HG03103 (cell line): ENCODE measurements around the gene KHDRBS2.

Source experiments
- ATAC-seq: cut with Tn5 transposase; IDR thresholded peaks from one replicate; pipeline ENCODE4 v1.9.1; 2021; ENCODE audit warnings: low read depth; ENCODE audit not compliant: unreplicated experiment

Gene KHDRBS2

GRCh38 chr6:62192593-62192992 is 93.4 kb downstream of the KHDRBS2 start:
- ATAC-seq: no peak

GRCh38 chr6:62175195-62175594 is 110.8 kb downstream of the KHDRBS2 start:
- ATAC-seq: no peak

- no peak for ATAC-seq
Measured at GRCh38 chr6:62174548-62174947, 111.5 kb downstream of the KHDRBS2 start.

- ATAC-seq: no peak
Measured at GRCh38 chr6:62167736-62168135, 118.3 kb downstream of the KHDRBS2 start.

GRCh38 chr6:62162858-62163257 is 123.2 kb downstream of the KHDRBS2 start:
- ATAC-seq: no peak

- no peak for ATAC-seq
Measured at GRCh38 chr6:62152796-62153195, 133.2 kb downstream of the KHDRBS2 start.

GRCh38 chr6:62150048-62150663 is 135.9 kb downstream of the KHDRBS2 start:
- ATAC-seq: peak; percentile 73

GRCh38 chr6:62146954-62147853 is 138.8 kb downstream of the KHDRBS2 start:
- ATAC-seq: no peak

GRCh38 chr6:62129127-62129526 is 156.9 kb downstream of the KHDRBS2 start:
- ATAC-seq: no peak

GRCh38 chr6:62119401-62119800 is 166.6 kb downstream of the KHDRBS2 start:
- no peak for ATAC-seq

GRCh38 chr6:62103186-62103859 is 182.7 kb downstream of the KHDRBS2 start:
- ATAC-seq: no peak

GRCh38 chr6:62102387-62102786 is 183.6 kb downstream of the KHDRBS2 start:
- no peak for ATAC-seq

GRCh38 chr6:62090442-62091229 is 195.4 kb downstream of the KHDRBS2 start:
- no peak for ATAC-seq

- no peak for ATAC-seq
Measured at GRCh38 chr6:62089781-62090180, 196.2 kb downstream of the KHDRBS2 start.

GRCh38 chr6:62086047-62086446 is 200.0 kb downstream of the KHDRBS2 start:
- ATAC-seq: no peak

GRCh38 chr6:62075869-62076268 is 210.2 kb downstream of the KHDRBS2 start:
- no peak for ATAC-seq

- no peak for ATAC-seq
Measured at GRCh38 chr6:62059901-62060300, 226.1 kb downstream of the KHDRBS2 start.

- ATAC-seq: no peak
Measured at GRCh38 chr6:62057300-62057699, 228.7 kb downstream of the KHDRBS2 start.

GRCh38 chr6:62045502-62045901 is 240.5 kb downstream of the KHDRBS2 start:
- no peak for ATAC-seq

- ATAC-seq: no peak
Measured at GRCh38 chr6:62043084-62043483, 242.9 kb downstream of the KHDRBS2 start.

GRCh38 chr6:62042429-62042828 is 243.6 kb downstream of the KHDRBS2 start:
- ATAC-seq: no peak
